ENCODE data around the gene PHACTR4. TPM values are rescaled to one million over a fixed set of nuclear protein-coding genes. Genes with fewer than 3 reads are reported as not detected.

Gene PHACTR4
- total and polyA plus RNA-seq, 9 of the 15 experiments (the other 6 are each of a cell fraction or from before 2014, with no cell fraction given) = 6.4 to 43.6 (median 14.2) TPM

GRCh38 chr1:28538286-28538685, 168.7 kb downstream of the PHACTR4 start:
- intact Hi-C loops (cut with micrococcal nuclease) (no loop called here), in situ Hi-C loops (cut with MboI) (no loop called here)
- Histone ChIP-seq H3K9ac (ENCODE audit: insufficient read depth in 1 of 2, low read depth in 2 of 2, low read length in 2 of 2) (peak overlapping the region in 1 of 2 experiments; percentile 38; a peak in 1 of 4 replicates), H3K9me1 (ENCODE audit: control insufficient read depth, insufficient read depth, low read length) (no peaks in the 10 kb centered on the region), H3K4me1 (replicated peaks in 1 of 2; ENCODE audit: control insufficient read depth in 2 of 2, insufficient read depth in 2 of 2, low read length in 2 of 2) (no peaks in the 10 kb centered on the region; a peak in 1 of 5 replicates), H3K4me2 (ENCODE audit: insufficient read depth, low read length) (no peak overlapping the region), H3K36me3 (ENCODE audit: control insufficient read depth, insufficient read depth, low read length) (peaks cover 59% of the 10 kb centered on the region), H2AFZ (ENCODE audit: low read depth, low read length) (no peak overlapping the region), H3K9me3 (replicated peaks; ENCODE audit: control insufficient read depth, insufficient read depth, low read depth, low read length) (no peaks in the 10 kb centered on the region), H4K20me1 (replicated peaks; ENCODE audit: control insufficient read depth, insufficient read depth, low read length) (0 out of 2 replicates have a peak, but pooled peaks cover 3% of the 10 kb centered on the region), H3K27ac (ENCODE audit: extremely low read depth, low read depth, low read length) (no peak overlapping the region), H3K79me2 (ENCODE audit: control insufficient read depth, insufficient read depth, low read length) (no peaks in the 10 kb centered on the region), H3K4me3 (no peak overlapping the region), H3K27me3 (ENCODE audit: control insufficient read depth in 2 of 2, insufficient read depth in 2 of 2, low read length in 2 of 2) (no peaks in the 10 kb centered on the region)
- POLR2A ChIA-PET = interaction anchor here (0.6 to 2.8 kb wide), 10 partner anchors 12 to 132 kb away, joined by 3 to 12 read pairs (median 4); partner anchors contain the start of genes RNU11 and TRNAU1AP
- TSS peak; percentile 82 for BruUV-seq (replicated peaks)
- DNase-seq (ENCODE audit: extremely low read depth in 1 of 4, low spot score in 3 of 4) (no peak), ATAC-seq (no peak; the same call in 2 of the 3 replicates), FAIRE-seq (no peak)
- CTCF ChIA-PET (ENCODE audit: low intra/inter-chr PET ratio) = no interaction called here
- 86% methylated on average over 6 of the region's 6 CpGs for WGBS (ENCODE audit: insufficient coverage, low coverage, missing lambda C conversion rate)
- TF ChIP-seq ZNF140 (CRISPR knock-in tag; IDR thresholded peaks at IDR 0.05) (no peak), CCNT2 (IDR thresholded peaks at IDR 0.05; ENCODE audit: borderline replicate concordance, extremely low read depth, insufficient read length, low read depth, low read length) (no peak), TOE1 (IDR thresholded peaks at IDR 0.05; ENCODE audit: borderline replicate concordance) (no peak), TOE1 (CRISPR knock-in tag; IDR thresholded peaks at IDR 0.05; ENCODE audit: borderline replicate concordance, low read depth) (no peak), ZNF644 (tag; IDR thresholded peaks at IDR 0.05; ENCODE audit: low read depth) (no peak), POLR2A (conservative IDR thresholded peaks at IDR 0.05) (0 out of 2 replicates have a peak, but pooled peaks have one; percentile 42), POLR2AphosphoS5 (IDR thresholded peaks at IDR 0.05; ENCODE audit: control insufficient read depth, insufficient read depth, low read depth, low read length) (0 out of 2 replicates have a peak, but pooled peaks have one; percentile 2), TSC22D4 (tag; IDR thresholded peaks at IDR 0.05) (no peak), KLF6 (CRISPR knock-in tag; IDR thresholded peaks at IDR 0.05; ENCODE audit: borderline replicate concordance) (no peak), MECOM (CRISPR knock-in tag; IDR thresholded peaks at IDR 0.05) (no peak), HOMEZ (CRISPR knock-in tag; IDR thresholded peaks at IDR 0.05) (no peak)
- TF ChIP-seq, protein P1, sequence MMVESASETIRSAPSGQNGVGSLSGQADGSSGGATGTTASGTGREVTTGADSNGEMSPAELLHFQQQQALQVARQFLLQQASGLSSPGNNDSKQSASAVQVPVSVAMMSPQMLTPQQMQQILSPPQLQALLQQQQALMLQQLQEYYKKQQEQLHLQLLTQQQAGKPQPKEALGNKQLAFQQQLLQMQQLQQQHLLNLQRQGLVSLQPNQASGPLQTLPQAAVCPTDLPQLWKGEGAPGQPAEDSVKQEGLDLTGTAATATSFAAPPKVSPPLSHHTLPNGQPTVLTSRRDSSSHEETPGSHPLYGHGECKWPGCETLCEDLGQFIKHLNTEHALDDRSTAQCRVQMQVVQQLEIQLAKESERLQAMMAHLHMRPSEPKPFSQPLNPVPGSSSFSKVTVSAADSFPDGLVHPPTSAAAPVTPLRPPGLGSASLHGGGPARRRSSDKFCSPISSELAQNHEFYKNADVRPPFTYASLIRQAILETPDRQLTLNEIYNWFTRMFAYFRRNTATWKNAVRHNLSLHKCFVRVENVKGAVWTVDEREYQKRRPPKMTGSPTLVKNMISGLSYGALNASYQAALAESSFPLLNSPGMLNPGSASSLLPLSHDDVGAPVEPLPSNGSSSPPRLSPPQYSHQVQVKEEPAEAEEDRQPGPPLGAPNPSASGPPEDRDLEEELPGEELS (CRISPR knock-in tag; IDR thresholded peaks at IDR 0.05; ENCODE audit: borderline replicate concordance) = no peak

Data from K562 (cell line).